Lower lobe of right lung (tissue), 2 donors: Measurements from ENCODE around the gene SEC23IP. TPM values are rescaled to one million over a fixed set of nuclear protein-coding genes. Genes with fewer than 3 reads are reported as not detected.

Experiments used
- ATAC-seq, 2 donors: fragments of 200-7000 bp; cut with Tn5 transposase; one replicate each; pipeline ENCODE4 v1.9.1; 2020 to 2022; ENCODE audit warnings: mild to moderate bottlenecking in 2 of 2, moderate library complexity in 2 of 2
- DNase-seq: peaks from one replicate; pipeline ENCODE4 v3.0.0-alpha.2; 2020
- H3K27ac ChIP-seq: fragments of 200-600 bp; one replicate; pipeline ENCODE4 v1.8.0; 2022
- H3K27me3 ChIP-seq: fragments of 200-600 bp; one replicate; pipeline ENCODE4 v1.8.0; 2022; ENCODE audit warnings: low read depth
- H3K36me3 ChIP-seq: fragments of 200-600 bp; one replicate; pipeline ENCODE4 v1.8.0; 2022; ENCODE audit warnings: mild to moderate bottlenecking
- H3K4me1 ChIP-seq: fragments of 200-600 bp; one replicate; pipeline ENCODE4 v1.8.0; 2022
- H3K4me3 ChIP-seq: fragments of 200-600 bp; one replicate; pipeline ENCODE4 v1.8.0; 2022; ENCODE audit warnings: mild to moderate bottlenecking
- H3K9me3 ChIP-seq: fragments of 200-600 bp; one replicate; pipeline ENCODE4 v1.8.0; 2022
- intact Hi-C: fragments of 100-400 bp; cut with DNase I; formaldehyde crosslinking; loops from one replicate; pipeline ENCODE4 v1.11.0; 2022
- total RNA-seq: library from RNA; stranded (reverse); fragmentation: NEBNext Ultra II Directional; extraction: Animal tissue kit (Norgen Biotek cat#: 25700); gene quantifications from one replicate; pipeline ENCODE4 v1.2.1, GENCODE V29; 2021
- TF ChIP-seq, protein P1 (sequence below): fragments of 200-600 bp; IDR thresholded peaks from one replicate; pipeline ENCODE4 v1.8.0; 2022; ENCODE audit warnings: antibody characterized with exemption, mild to moderate bottlenecking
- donor health status: DM: no; HTN: yes; CAD: no; lungs with severe emphysema.

SEC23IP gene
- total RNA-seq, 1 donor from 2014 or later = 58.8 TPM

DNA sequence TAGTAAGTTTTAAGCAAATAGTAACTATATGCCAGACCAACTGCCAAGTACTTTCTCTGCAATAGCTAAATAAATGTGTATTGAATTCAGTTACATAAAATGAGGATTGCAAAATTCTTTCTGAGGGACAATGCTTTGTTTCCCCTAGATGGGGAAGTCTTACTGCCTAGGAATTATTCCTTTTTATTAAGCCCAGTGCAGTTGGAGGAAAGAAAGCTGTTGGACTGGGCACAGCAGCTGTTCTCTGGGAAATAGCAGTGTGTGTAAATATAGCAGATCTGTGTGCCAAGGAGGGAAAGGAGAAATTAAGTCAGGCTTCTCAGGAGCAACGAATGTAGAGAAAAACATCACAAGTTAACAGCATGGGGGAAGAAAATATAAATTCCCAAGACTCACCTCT lies 77.1 kb downstream of the SEC23IP start:
- Histone ChIP-seq H3K27me3 (no peaks in the 10 kb centered on the region), H3K4me1 (no peaks in the 10 kb centered on the region), H3K36me3 (no peaks in the 10 kb centered on the region), H3K4me3 (no peak overlapping the region), H3K27ac (no peak overlapping the region), H3K9me3 (peaks cover 7% of the 10 kb centered on the region)
- ATAC-seq (no peak), DNase-seq (no peak)
- intact Hi-C loops = no loop called here
- TF ChIP-seq, protein P1, sequence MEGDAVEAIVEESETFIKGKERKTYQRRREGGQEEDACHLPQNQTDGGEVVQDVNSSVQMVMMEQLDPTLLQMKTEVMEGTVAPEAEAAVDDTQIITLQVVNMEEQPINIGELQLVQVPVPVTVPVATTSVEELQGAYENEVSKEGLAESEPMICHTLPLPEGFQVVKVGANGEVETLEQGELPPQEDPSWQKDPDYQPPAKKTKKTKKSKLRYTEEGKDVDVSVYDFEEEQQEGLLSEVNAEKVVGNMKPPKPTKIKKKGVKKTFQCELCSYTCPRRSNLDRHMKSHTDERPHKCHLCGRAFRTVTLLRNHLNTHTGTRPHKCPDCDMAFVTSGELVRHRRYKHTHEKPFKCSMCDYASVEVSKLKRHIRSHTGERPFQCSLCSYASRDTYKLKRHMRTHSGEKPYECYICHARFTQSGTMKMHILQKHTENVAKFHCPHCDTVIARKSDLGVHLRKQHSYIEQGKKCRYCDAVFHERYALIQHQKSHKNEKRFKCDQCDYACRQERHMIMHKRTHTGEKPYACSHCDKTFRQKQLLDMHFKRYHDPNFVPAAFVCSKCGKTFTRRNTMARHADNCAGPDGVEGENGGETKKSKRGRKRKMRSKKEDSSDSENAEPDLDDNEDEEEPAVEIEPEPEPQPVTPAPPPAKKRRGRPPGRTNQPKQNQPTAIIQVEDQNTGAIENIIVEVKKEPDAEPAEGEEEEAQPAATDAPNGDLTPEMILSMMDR = no peak

DNA sequence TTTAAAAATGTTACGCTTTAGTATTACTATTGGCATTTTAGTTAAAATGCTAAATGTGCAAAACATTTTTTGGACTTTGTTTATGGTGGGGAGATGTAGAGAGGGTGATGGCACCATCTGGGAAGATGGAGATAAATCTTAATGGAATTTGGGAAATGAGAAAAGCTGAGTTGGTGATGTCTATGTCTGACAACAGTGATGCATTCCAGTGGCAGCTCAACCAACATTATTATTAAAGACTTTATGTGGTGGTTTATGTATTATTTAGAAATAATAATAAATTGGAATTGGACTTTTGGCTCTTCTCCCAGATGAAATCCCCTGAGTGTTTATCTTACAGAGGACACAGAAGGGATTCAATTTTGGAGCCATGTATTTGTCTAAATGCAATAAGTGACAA lies 77.6 kb downstream of the SEC23IP start:
- Histone ChIP-seq H3K27ac (no peak overlapping the region), H3K4me1 (no peaks in the 10 kb centered on the region), H3K9me3 (peaks cover 7% of the 10 kb centered on the region), H3K4me3 (no peak overlapping the region), H3K27me3 (no peaks in the 10 kb centered on the region), H3K36me3 (no peaks in the 10 kb centered on the region)
- TF ChIP-seq, protein P1 = no peak
- no peak for ATAC-seq
- DNase-seq = no peak
- intact Hi-C loops = no loop called here

DNA sequence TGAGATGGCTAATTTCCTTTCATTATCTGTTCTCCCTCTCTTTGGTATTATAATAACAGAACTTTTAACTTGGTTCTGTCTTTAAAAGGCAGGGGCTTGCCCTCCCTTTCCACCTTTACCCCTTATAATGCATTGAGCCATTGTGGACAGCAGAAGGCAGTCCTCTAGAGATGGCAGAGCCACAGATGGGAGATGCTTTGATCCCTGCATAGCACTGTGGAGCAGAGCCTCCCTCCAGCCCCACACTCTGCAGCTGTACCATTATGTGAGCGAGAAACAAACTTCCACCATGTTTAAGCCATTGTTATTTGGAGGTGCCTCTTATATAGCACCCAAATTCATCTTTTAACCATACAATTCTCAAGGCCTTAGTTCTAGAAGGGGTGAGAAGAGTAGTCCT lies 78.4 kb downstream of the SEC23IP start:
- Histone ChIP-seq H3K27ac (no peak overlapping the region), H3K27me3 (no peaks in the 10 kb centered on the region), H3K4me1 (no peaks in the 10 kb centered on the region), H3K36me3 (no peaks in the 10 kb centered on the region), H3K9me3 (peaks cover 7% of the 10 kb centered on the region), H3K4me3 (no peak overlapping the region)
- DNase-seq = no peak
- TF ChIP-seq, protein P1 = no peak
- intact Hi-C loops = no loop called here
- ATAC-seq = no peak

DNA sequence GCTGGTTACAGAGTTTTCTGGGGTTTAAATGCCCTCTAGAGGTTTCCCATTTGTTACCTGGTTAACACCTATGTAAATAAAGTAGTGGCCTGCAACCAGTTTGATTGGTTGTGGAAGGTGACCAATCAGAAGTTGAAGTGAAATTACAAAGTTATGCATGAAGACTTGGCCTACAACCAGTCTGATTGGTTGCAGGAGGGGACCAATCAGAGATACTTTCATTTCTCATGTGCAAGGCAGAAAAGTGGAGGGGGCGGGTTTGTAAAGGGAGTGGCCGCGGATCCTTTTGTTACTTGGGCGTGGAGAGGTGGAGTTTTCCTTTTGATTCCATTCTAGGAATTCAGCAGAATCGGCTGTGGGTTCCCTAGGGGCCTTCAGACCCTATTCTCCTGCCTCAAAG lies 80.8 kb downstream of the SEC23IP start:
- Histone ChIP-seq H3K9me3 (no peaks in the 10 kb centered on the region), H3K4me1 (no peaks in the 10 kb centered on the region), H3K4me3 (no peak overlapping the region), H3K36me3 (no peaks in the 10 kb centered on the region), H3K27ac (no peak overlapping the region), H3K27me3 (peaks cover 5% of the 10 kb centered on the region)
- TF ChIP-seq, protein P1 = no peak
- ATAC-seq = no peak
- DNase-seq = no peak
- intact Hi-C loops = no loop called here

DNA sequence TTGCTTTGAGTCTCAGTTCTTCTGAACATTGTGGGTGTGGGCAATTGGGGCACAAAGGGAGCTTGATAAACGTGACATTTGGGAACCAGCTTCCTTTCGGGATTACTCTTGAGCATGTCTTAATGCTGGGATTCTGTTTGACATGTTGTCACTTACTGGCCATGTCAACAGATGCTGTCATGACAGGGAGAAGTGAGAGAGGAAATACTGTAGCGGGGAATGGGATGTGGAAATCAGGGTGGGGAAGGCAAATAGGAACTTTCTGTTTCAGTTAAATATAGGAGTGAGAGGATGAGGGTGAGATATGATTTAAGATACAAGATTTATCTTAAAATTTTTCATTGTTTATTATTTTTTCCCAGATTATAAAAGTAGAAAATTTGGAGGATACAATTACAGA lies 83.9 kb downstream of the SEC23IP start:
- no peaks in the 10 kb centered on the region for H3K36me3 ChIP-seq
- H3K27me3 ChIP-seq = peaks cover 5% of the 10 kb centered on the region
- H3K4me1 ChIP-seq = no peaks in the 10 kb centered on the region
- H3K9me3 ChIP-seq = no peaks in the 10 kb centered on the region
- H3K4me3 ChIP-seq = no peak overlapping the region
- intact Hi-C loops = no loop called here
- TF ChIP-seq, protein P1 = no peak
- DNase-seq (no peak), ATAC-seq (no peak)
- H3K27ac ChIP-seq = no peak overlapping the region
